HG03064 (cell line): ENCODE data around the gene BHMT.
"Not testable (repeated sequence)": the region's sequence is repeated elsewhere in the genome, so short reads cannot be mapped to it uniquely, and the experiment has no call there.

ENCODE experiments used
- ATAC-seq: cut with Tn5 transposase; IDR thresholded peaks from one replicate; pipeline ENCODE4 v1.9.1; 2021; ENCODE audit warnings: low read depth; ENCODE audit not compliant: unreplicated experiment

BHMT gene

GRCh38 chr5:79171635-79172245, 60.1 kb downstream of the BHMT start:
- ATAC-seq = no peak

- no peak for ATAC-seq
Measured at GRCh38 chr5:79172269-79172668, 60.7 kb downstream of the BHMT start.

GRCh38 chr5:79173626-79174025, 62.0 kb downstream of the BHMT start:
- ATAC-seq = no peak

GRCh38 chr5:79180449-79180848, 68.8 kb downstream of the BHMT start:
- ATAC-seq = not testable (repeated sequence)

DNA sequence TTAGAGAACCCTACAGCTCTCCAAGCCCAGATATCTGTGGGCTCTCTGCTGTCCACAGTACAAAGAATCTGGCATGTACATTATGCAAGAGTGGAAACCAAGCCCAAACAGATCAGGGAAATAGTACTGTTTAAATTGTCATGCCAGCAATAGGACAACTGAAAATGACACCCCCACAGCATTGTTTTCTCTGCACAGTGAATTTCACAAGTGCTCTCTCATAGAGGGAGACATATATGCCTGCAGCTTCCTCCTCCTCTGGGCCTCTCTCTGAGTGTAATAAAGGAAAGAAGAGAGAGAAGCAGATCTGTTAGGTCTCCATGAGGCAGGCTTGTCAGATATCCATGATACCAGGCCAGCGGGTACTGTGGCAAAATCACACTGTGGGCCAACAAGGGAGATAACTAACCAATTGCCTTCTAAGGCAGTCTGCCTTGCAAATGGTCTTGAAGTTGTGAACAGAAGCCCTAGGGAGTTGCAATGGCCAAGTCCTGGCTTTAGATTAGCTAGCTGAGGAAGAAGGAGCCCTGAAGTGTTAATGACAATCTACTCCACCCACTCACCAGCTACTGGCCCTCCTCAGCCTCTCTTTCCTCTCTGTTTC, 69.9 kb downstream of the BHMT start:
- ATAC-seq = no peak
